Thoracic aorta (tissue), 2 donors: Measurements from ENCODE around the gene CLVS2. TPM values are rescaled to one million over a fixed set of nuclear protein-coding genes. Genes with fewer than 3 reads are reported as not detected.
A peak's percentile ranks its signal among the peaks of the same experiment; 100 is the strongest.

ENCODE experiments used
- ATAC-seq: fragments of 150-250 bp; one replicate; pipeline ENCODE4 v1.8.0; 2017; ENCODE audit warnings: low read depth; ENCODE audit not compliant: insufficient number of reproducible peaks, low FRiP score
- DNase-seq: peaks from one replicate; pipeline ENCODE4 v3.0.0-alpha.2; 2020; ENCODE audit warnings: low spot score
- H3K27ac ChIP-seq, 2 donors: fragments of 200-600 bp; sonication (generic); 1 replicate in 1 of 2; 2 replicates in 1 of 2; pipeline ENCODE4 v1.5.1; 2016; ENCODE audit warnings: mild to moderate bottlenecking in 2 of 2, moderate library complexity in 2 of 2
- H3K27me3 ChIP-seq: fragments of 200-600 bp; sonication (generic); replicated peaks from 2 replicates; pipeline ENCODE4 v1.6.0; 2016; ENCODE audit warnings: mild to moderate bottlenecking; ENCODE audit not compliant: insufficient read depth
- H3K36me3 ChIP-seq: fragments of 200-600 bp; sonication (generic); one replicate; pipeline ENCODE4 v1.5.1; 2016
- H3K4me1 ChIP-seq, 2 donors: fragments of 200-600 bp; sonication (generic); 1 replicate in 1 of 2; 2 replicates in 1 of 2; pipeline versions ENCODE4 v1.5.1 to v1.6.0; 2016; ENCODE audit warnings: low read depth in 2 of 2, mild to moderate bottlenecking in 1 of 2; ENCODE audit not compliant: control insufficient read depth in 1 of 2
- H3K4me3 ChIP-seq: fragments of 200-600 bp; sonication (generic); 2 replicates; pipeline ENCODE4 v1.5.1; 2016; ENCODE audit warnings: mild to moderate bottlenecking
- H3K9me3 ChIP-seq: fragments of 200-600 bp; sonication (generic); 2 replicates; pipeline ENCODE4 v1.5.1; 2016
- total RNA-seq, 2 donors: library from RNA; depleted of rRNA; stranded (reverse); fragments of >200 nt; gene quantifications; one replicate each; pipeline versions ENCODE4 v1.1.0 to v1.2.3, GENCODE V29; 2016
- TF ChIP-seq, protein P1 (sequence below): fragments of 200-600 bp; sonication (generic); IDR thresholded peaks from one replicate; pipeline ENCODE4 v1.5.1; 2019; ENCODE audit warnings: antibody characterized with exemption

The CLVS2 gene
- total RNA-seq, 2 donors from 2014 or later: 0.07 TPM; not detected in 1

DNA sequence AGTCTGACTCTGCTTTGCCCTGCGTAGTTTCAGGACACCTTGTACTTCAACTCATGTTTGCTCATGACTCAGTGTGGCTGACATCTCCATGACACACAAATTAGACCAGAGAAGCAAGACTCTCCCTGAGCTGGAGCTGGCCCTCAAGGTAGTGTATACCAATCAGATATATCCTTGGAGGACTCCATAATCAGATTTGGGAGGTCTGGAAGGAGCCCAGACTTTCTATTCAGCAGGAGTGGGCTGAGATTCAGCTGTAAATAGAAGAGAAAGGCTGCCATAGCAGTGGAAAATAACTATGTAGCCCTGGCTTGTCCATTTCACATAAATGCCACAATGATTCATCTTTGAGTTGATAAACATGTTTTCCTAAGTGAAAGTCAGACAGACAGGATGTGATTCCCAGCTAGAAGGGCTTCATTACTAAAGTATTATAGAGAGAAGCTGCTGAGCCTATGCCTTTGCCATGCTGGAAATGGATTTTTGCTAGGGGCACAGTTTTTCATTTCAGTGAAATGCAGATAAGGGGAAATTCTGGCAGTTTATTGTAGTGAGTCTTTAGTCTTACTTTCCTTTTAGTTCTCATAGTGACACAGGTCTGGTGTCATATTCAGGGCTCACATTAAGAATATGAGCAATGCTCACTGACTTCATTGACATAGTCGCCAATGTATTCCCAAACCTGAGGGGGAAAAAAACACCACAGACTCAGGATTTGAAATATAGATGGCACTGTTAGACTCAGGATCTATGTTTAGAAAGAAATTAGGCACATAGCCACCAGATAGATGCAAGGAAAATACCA is 95.3 kb downstream of the CLVS2 start:
- Histone ChIP-seq H3K27me3 (no peaks in the 10 kb centered on the region), H3K36me3 (no peaks in the 10 kb centered on the region), H3K9me3 (no peaks in the 10 kb centered on the region), H3K4me3 (no peak overlapping the region), H3K27ac (no peak overlapping the region), H3K4me1 (no peaks in the 10 kb centered on the region)
- DNase-seq (no peak), ATAC-seq (peak; percentile 42)
- TF ChIP-seq, protein P1, sequence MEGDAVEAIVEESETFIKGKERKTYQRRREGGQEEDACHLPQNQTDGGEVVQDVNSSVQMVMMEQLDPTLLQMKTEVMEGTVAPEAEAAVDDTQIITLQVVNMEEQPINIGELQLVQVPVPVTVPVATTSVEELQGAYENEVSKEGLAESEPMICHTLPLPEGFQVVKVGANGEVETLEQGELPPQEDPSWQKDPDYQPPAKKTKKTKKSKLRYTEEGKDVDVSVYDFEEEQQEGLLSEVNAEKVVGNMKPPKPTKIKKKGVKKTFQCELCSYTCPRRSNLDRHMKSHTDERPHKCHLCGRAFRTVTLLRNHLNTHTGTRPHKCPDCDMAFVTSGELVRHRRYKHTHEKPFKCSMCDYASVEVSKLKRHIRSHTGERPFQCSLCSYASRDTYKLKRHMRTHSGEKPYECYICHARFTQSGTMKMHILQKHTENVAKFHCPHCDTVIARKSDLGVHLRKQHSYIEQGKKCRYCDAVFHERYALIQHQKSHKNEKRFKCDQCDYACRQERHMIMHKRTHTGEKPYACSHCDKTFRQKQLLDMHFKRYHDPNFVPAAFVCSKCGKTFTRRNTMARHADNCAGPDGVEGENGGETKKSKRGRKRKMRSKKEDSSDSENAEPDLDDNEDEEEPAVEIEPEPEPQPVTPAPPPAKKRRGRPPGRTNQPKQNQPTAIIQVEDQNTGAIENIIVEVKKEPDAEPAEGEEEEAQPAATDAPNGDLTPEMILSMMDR: no peak

DNA sequence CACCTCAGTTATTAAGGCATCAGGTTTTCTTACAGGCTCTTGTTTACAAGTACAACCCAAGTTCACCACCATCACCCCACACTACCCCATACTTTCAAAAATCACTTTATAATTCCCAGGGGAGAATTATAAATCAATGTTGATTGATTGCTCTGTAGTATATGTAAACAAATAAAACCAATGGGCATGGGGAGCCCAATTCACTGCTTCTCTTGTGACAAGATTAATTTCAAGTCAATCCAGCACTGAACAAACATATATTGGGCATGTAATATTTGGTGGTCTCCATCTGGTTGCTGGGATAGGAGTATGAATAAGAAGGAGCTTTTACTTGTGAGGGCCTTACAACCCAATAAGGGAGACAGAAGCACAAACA is 95.8 kb downstream of the CLVS2 start:
- Histone ChIP-seq H3K27me3 (no peaks in the 10 kb centered on the region), H3K4me3 (no peak overlapping the region), H3K9me3 (no peaks in the 10 kb centered on the region), H3K27ac (no peak overlapping the region), H3K36me3 (no peaks in the 10 kb centered on the region), H3K4me1 (no peaks in the 10 kb centered on the region)
- TF ChIP-seq, protein P1: no peak
- ATAC-seq (no peak), DNase-seq (no peak)

DNA sequence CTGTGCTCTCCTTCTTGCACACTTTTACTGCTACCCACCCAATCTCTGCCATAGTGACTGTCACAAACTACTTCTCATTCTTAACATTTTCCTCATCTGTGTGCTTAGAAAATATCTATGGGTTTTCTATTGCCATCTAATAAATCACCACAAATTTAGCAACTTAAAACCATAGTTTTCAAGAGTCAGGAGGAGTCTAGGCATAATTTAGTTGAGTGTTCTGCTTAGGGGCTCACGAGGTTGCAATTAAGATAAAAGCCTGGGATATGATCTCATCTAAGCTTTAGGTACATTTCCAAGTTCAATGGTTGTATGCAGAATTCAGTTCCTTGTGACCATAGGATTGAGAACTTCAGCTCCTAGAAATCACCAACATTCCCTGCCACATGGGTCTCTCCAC is 98.8 kb downstream of the CLVS2 start:
- H3K27me3 ChIP-seq: no peaks in the 10 kb centered on the region
- ATAC-seq (no peak), DNase-seq (no peak)
- no peak overlapping the region for H3K27ac ChIP-seq
- TF ChIP-seq, protein P1: no peak
- H3K4me3 ChIP-seq: no peak overlapping the region
- no peaks in the 10 kb centered on the region for H3K36me3 ChIP-seq
- H3K9me3 ChIP-seq: no peaks in the 10 kb centered on the region
- H3K4me1 ChIP-seq: no peaks in the 10 kb centered on the region

DNA sequence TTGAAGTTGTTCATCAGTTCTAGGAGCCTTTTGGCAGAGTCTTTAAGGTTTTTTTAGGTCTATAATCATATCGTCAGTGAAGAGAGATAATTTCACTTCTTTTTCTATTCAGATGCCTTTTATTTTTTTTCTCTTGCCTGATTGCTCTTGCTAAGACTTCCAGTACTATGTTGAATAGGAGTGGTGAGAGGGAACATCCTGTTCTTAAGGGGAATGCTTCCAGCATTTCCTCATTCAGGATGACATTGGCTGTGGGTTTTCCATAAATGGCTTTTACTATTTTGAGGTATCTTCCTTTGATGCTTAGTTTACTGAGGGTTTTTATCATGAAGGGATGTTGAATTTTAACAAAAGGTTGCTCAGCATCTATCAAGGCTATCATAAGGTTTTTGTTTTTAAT is 109.5 kb downstream of the CLVS2 start:
- H3K9me3 ChIP-seq: no peaks in the 10 kb centered on the region
- no peak for DNase-seq
- TF ChIP-seq, protein P1: no peak
- no peaks in the 10 kb centered on the region for H3K27me3 ChIP-seq
- no peak overlapping the region for H3K4me3 ChIP-seq
- H3K4me1 ChIP-seq: no peaks in the 10 kb centered on the region
- no peak overlapping the region for H3K27ac ChIP-seq
- no peak for ATAC-seq
- no peaks in the 10 kb centered on the region for H3K36me3 ChIP-seq

DNA sequence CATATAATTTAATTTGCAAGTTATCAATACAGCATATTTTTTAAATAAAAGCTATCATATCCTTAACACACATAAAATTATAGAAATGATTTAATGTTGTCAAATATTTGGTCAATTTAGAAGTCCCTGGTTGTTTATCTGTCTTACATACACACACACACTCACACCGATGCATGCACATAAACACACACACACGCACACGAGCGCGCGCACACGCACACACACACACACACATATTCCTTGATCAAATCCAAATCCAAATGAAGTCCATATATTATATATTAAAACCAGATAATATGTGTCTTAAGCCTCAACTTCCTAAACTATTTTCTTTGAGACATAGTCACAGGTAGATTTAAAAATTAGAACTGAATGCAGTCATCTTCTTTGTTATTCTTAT is 120.3 kb downstream of the CLVS2 start:
- H3K27me3 ChIP-seq: no peaks in the 10 kb centered on the region
- H3K4me1 ChIP-seq: no peaks in the 10 kb centered on the region
- H3K27ac ChIP-seq: no peak overlapping the region
- DNase-seq (no peak), ATAC-seq (no peak)
- H3K36me3 ChIP-seq: no peaks in the 10 kb centered on the region
- H3K4me3 ChIP-seq: no peak overlapping the region
- H3K9me3 ChIP-seq: no peaks in the 10 kb centered on the region
- TF ChIP-seq, protein P1: no peak
